GM21576 (cell line): ENCODE results near the gene AHI1.

Experiments
- ATAC-seq: cut with Tn5 transposase; IDR thresholded peaks from one replicate; pipeline ENCODE4 v1.9.1; 2021; ENCODE audit warnings: mild to moderate bottlenecking, moderate library complexity; ENCODE audit not compliant: unreplicated experiment

AHI1 gene

GRCh38 chr6:135464634-135465033 is 32.9 kb downstream of the AHI1 start:
- ATAC-seq: peak; percentile 78

- ATAC-seq: no peak
Measured at GRCh38 chr6:135461208-135461607, 36.3 kb downstream of the AHI1 start.

GRCh38 chr6:135458051-135458450 is 39.5 kb downstream of the AHI1 start:
- no peak for ATAC-seq

- ATAC-seq: no peak
Measured at GRCh38 chr6:135451617-135452190, 45.8 kb downstream of the AHI1 start.

- peak; percentile 62 for ATAC-seq
Measured at GRCh38 chr6:135449246-135449645, 48.3 kb downstream of the AHI1 start.

GRCh38 chr6:135440087-135440792 is 57.3 kb downstream of the AHI1 start:
- no peak for ATAC-seq

GRCh38 chr6:135439549-135439948 is 58.0 kb downstream of the AHI1 start:
- no peak for ATAC-seq

GRCh38 chr6:135438907-135439535 is 58.5 kb downstream of the AHI1 start:
- no peak for ATAC-seq

GRCh38 chr6:135434991-135435390 is 62.5 kb downstream of the AHI1 start:
- ATAC-seq: no peak

GRCh38 chr6:135434095-135434494 is 63.4 kb downstream of the AHI1 start:
- peak; percentile 61 for ATAC-seq

- no peak for ATAC-seq
Measured at GRCh38 chr6:135428078-135428477, 69.5 kb downstream of the AHI1 start.

GRCh38 chr6:135426833-135427232 is 70.7 kb downstream of the AHI1 start:
- no peak for ATAC-seq

GRCh38 chr6:135424385-135424784 is 73.2 kb downstream of the AHI1 start:
- ATAC-seq: no peak

- ATAC-seq: peak; percentile 83
Measured at GRCh38 chr6:135423649-135424128, 73.9 kb downstream of the AHI1 start.

- ATAC-seq: no peak
Measured at GRCh38 chr6:135419162-135419561, 78.4 kb downstream of the AHI1 start.

GRCh38 chr6:135418040-135418760 is 79.3 kb downstream of the AHI1 start:
- ATAC-seq: no peak

- no peak for ATAC-seq
Measured at GRCh38 chr6:135412761-135413160, 84.8 kb downstream of the AHI1 start.

GRCh38 chr6:135411849-135412248 is 85.7 kb downstream of the AHI1 start:
- ATAC-seq: no peak

- ATAC-seq: no peak
Measured at GRCh38 chr6:135411339-135411738, 86.2 kb downstream of the AHI1 start.

GRCh38 chr6:135410856-135411255 is 86.7 kb downstream of the AHI1 start:
- no peak for ATAC-seq

- ATAC-seq: no peak
Measured at GRCh38 chr6:135403584-135403983, 94.0 kb downstream of the AHI1 start.
